HAP-1 (cell line): ENCODE results near the gene FARS2.

Source experiments
- DNase-seq, 2 experiments: peaks; one replicate each; pipeline ENCODE4 v3.0.0-alpha.2; 2016 to 2020; ENCODE audit warnings: low spot score in 2 of 2
- H3K27me3 ChIP-seq: fragments of 250-450 bp; sonication (Bioruptor Pico); 2 replicates; pipeline ENCODE4 v1.5.1; 2020; ENCODE audit warnings: low read depth, mild to moderate bottlenecking, moderate library complexity
- H3K36me3 ChIP-seq: fragments of 250-450 bp; sonication (Bioruptor Pico); replicated peaks from 2 replicates; pipeline ENCODE4 v1.5.1; 2020; ENCODE audit warnings: mild to moderate bottlenecking
- H3K4me1 ChIP-seq: fragments of 250-450 bp; sonication (Bioruptor Pico); 2 replicates; pipeline ENCODE4 v1.5.1; 2020; ENCODE audit warnings: mild to moderate bottlenecking
- H3K4me3 ChIP-seq: fragments of 250-450 bp; sonication (Bioruptor Pico); 2 replicates; pipeline ENCODE4 v1.5.1; 2020; ENCODE audit warnings: mild to moderate bottlenecking, moderate library complexity
- H3K9me3 ChIP-seq: fragments of 250-450 bp; sonication (Bioruptor Pico); 2 replicates; pipeline ENCODE4 v1.5.1; 2020; ENCODE audit warnings: mild to moderate bottlenecking, moderate library complexity
- in situ Hi-C: fragments of 300-500 bp; cut with MboI; formaldehyde crosslinking; loops from 3 replicates; pipeline ENCODE4 v1.14.3; 2020; ENCODE audit warnings: low sequenced_read_pairs, inconsistent platforms, mixed read lengths

The FARS2 gene

GRCh38 chr6:5328800-5329199 lies 67.5 kb downstream of the FARS2 start:
- in situ Hi-C loops, result no loop called here
- Histone ChIP-seq H3K4me3 (no peak overlapping the region), H3K36me3 (no peaks in the 10 kb centered on the region), H3K9me3 (no peaks in the 10 kb centered on the region), H3K4me1 (no peaks in the 10 kb centered on the region), H3K27me3 (no peaks in the 10 kb centered on the region)
- no peak for DNase-seq

GRCh38 chr6:5331845-5332442 lies 70.6 kb downstream of the FARS2 start:
- Histone ChIP-seq H3K27me3 (no peaks in the 10 kb centered on the region), H3K4me1 (no peaks in the 10 kb centered on the region; the same call in 1 of the 2 replicates), H3K9me3 (no peaks in the 10 kb centered on the region), H3K4me3 (no peak overlapping the region), H3K36me3 (no peaks in the 10 kb centered on the region)
- in situ Hi-C loops, result no loop called here
- no peak for DNase-seq

DNA sequence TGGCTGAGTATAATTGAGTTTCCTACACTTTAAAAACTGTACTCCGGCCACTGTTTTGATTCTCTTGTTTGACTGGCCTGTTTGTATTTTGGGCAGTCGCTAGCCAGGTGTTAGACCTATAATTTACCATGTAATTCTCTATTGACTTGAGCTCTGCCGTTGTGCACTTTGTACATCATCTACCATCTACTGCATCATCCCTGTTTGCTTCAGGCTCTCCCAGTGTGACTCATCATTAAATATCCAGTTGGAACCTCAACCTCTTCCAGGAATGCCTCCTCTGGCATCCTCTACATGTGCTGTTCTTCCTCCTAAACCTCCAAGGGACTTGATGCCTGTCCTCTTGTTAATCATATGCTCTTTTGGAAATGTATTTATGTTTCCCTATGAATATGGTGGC lies 72.3 kb downstream of the FARS2 start:
- in situ Hi-C loops, result no loop called here
- DNase-seq, result no peak
- no peaks in the 10 kb centered on the region for H3K27me3 ChIP-seq
- H3K9me3 ChIP-seq, result no peaks in the 10 kb centered on the region
- H3K36me3 ChIP-seq, result no peaks in the 10 kb centered on the region
- no peaks in the 10 kb centered on the region; the same call in 1 of the 2 replicates for H3K4me1 ChIP-seq
- H3K4me3 ChIP-seq, result no peak overlapping the region

DNA sequence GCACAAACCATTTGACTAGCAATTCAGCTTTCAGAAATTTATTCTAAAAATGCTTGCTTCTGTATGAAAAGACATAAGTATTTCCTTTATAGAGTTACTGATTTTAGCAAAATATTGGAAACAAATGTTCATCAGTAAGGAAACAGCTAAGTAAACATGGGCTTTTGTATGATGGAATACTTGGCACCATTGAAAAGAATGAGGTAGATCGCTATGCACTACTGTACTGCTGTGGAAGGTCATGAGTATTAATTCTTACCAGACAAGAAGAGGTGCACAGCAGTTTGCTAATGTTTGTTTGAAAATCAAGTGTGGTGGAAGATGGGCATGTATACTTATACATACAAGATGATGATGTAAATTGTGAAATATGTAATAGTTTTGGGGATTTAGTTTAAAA lies 73.0 kb downstream of the FARS2 start:
- no peaks in the 10 kb centered on the region for H3K27me3 ChIP-seq
- in situ Hi-C loops, result no loop called here
- no peaks in the 10 kb centered on the region; the same call in 1 of the 2 replicates for H3K4me1 ChIP-seq
- H3K9me3 ChIP-seq, result no peaks in the 10 kb centered on the region
- H3K36me3 ChIP-seq, result no peaks in the 10 kb centered on the region
- no peak for DNase-seq
- H3K4me3 ChIP-seq, result no peak overlapping the region

DNA sequence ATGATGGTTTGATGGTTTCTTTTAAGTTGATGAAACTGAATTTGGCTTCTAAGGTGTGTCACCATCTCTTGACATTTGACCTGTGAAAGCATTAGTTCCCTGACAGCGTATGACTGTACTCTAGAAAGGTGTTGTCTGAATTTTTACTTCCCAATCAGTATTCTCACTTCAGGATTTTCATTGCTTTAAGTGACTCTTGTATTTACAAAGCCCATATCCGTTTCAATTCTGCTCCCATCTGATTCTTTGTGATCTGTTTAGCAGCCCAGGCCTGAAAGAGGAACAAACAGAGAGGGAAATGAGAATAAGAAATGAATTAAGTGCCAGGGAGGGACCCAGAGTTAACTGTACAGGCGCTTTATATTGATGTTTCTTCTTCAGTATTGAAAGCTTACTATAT lies 73.7 kb downstream of the FARS2 start:
- DNase-seq, result no peak
- H3K27me3 ChIP-seq, result no peaks in the 10 kb centered on the region
- H3K4me1 ChIP-seq, result no peaks in the 10 kb centered on the region; the same call in 1 of the 2 replicates

GRCh38 chr6:5337573-5337972 lies 76.3 kb downstream of the FARS2 start:
- in situ Hi-C loops, result no loop called here
- Histone ChIP-seq H3K9me3 (no peaks in the 10 kb centered on the region), H3K36me3 (no peaks in the 10 kb centered on the region), H3K27me3 (no peaks in the 10 kb centered on the region), H3K4me3 (no peak overlapping the region), H3K4me1 (no peaks in the 10 kb centered on the region; the same call in 1 of the 2 replicates)
- DNase-seq, result no peak

More for the DNA sequence above, 73.7 kb downstream of the FARS2 start:
- Histone ChIP-seq H3K36me3 (no peaks in the 10 kb centered on the region), H3K4me3 (no peak overlapping the region), H3K9me3 (no peaks in the 10 kb centered on the region)
- in situ Hi-C loops, result no loop called here

DNA sequence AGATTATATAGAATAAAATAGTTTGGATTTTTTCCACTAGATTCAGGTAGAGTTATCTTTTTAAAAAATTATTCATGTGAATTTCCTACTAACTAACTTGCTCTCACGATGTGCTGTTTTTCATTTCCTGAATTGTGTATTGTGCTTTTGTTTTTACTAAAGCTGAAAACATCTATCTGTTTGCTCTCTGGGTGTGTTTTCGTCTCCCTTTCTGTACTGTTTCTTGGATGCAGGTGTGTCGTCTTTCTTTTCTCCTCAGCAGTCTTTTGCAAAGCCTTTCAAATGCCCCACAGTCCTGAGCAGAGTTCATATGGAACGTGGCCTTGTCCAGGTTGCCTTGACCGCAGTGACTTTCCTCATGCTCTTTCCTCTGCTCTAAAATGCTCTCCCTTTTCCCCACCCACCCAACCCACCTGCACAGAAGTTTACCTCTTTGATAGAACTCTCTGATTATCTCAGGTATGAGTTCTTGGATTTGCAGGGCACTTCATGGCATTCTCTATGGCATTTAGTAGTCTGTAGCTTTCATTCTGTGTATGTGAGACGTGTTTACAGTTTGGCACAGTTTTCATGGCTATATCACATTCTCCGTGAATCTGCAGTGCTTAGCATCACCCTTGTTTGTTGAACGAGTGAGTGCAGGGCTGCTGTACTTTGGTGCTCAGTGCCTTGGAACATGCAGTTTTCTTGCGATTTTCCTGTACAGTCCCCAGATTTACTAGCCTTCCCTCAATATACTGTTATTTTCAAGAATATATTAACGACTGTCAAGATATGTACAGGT lies 77.1 kb downstream of the FARS2 start:
- H3K4me3 ChIP-seq, result no peak overlapping the region
- H3K4me1 ChIP-seq, result no peaks in the 10 kb centered on the region; the same call in 1 of the 2 replicates
- DNase-seq, result no peak
- H3K36me3 ChIP-seq, result no peaks in the 10 kb centered on the region
- H3K27me3 ChIP-seq, result no peaks in the 10 kb centered on the region
- no peaks in the 10 kb centered on the region for H3K9me3 ChIP-seq
- in situ Hi-C loops, result no loop called here

GRCh38 chr6:5339786-5340185 lies 78.5 kb downstream of the FARS2 start:
- in situ Hi-C loops, result no loop called here
- no peak for DNase-seq
- Histone ChIP-seq H3K27me3 (no peaks in the 10 kb centered on the region), H3K36me3 (no peaks in the 10 kb centered on the region), H3K4me3 (no peak overlapping the region), H3K9me3 (no peaks in the 10 kb centered on the region), H3K4me1 (no peaks in the 10 kb centered on the region; the same call in 1 of the 2 replicates)

GRCh38 chr6:5341845-5342244 lies 80.5 kb downstream of the FARS2 start:
- Histone ChIP-seq H3K27me3 (no peaks in the 10 kb centered on the region), H3K9me3 (no peaks in the 10 kb centered on the region), H3K36me3 (no peaks in the 10 kb centered on the region), H3K4me1 (no peaks in the 10 kb centered on the region; the same call in 1 of the 2 replicates), H3K4me3 (no peak overlapping the region)
- in situ Hi-C loops, result no loop called here
- DNase-seq, result no peak

DNA sequence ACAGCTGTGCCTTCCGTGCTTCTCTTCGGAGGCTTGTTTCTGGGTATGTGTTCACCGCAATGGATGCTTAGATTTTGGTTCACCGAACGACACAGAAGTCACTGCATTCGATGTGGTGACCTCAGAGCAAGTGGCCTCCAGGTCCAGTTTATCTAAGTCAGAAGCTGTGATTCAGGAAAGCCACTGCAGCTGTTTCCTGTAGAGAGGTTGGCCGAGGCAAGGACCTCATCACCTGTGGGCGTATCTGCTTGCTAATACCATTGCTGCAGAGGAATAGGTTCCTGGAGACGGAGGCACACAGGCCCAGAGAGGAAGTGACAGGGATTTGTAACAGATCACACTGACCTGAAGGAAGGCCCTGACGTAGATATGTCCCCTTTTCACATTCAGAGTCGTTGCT lies 82.7 kb downstream of the FARS2 start:
- Histone ChIP-seq H3K27me3 (no peaks in the 10 kb centered on the region), H3K36me3 (no peaks in the 10 kb centered on the region), H3K4me3 (no peak overlapping the region), H3K9me3 (no peaks in the 10 kb centered on the region), H3K4me1 (no peaks in the 10 kb centered on the region)
- in situ Hi-C loops, result no loop called here
- DNase-seq, result no peak

GRCh38 chr6:5345324-5345723 lies 84.0 kb downstream of the FARS2 start:
- Histone ChIP-seq H3K4me1 (no peaks in the 10 kb centered on the region), H3K4me3 (no peak overlapping the region), H3K36me3 (no peaks in the 10 kb centered on the region), H3K27me3 (no peaks in the 10 kb centered on the region), H3K9me3 (no peaks in the 10 kb centered on the region)
- no peak for DNase-seq
- in situ Hi-C loops, result no loop called here

- H3K36me3 ChIP-seq, result no peaks in the 10 kb centered on the region
- in situ Hi-C loops, result no loop called here
- H3K9me3 ChIP-seq, result no peaks in the 10 kb centered on the region
- H3K27me3 ChIP-seq, result no peaks in the 10 kb centered on the region
- no peaks in the 10 kb centered on the region for H3K4me1 ChIP-seq
- DNase-seq, result no peak
- no peak overlapping the region for H3K4me3 ChIP-seq
Measured at GRCh38 chr6:5351552-5352210, 90.4 kb downstream of the FARS2 start.

DNA sequence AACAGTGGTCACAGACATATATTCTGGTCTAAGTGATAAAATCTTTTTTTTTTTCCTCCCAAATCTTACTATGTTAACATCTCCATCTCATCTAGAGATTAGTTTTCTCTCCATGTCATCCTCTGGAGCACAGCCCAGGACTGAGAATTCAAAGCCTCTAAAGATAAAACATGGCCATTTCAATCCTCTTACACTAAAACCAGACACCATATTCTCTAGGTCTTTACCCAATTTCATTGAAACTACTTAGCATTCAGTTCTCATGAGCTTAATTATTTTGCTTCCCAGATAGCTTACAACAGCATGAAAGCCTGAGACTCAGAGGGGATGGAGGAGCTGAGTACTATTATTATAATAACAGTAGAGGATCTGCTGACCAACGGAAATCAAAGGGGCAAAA lies 92.7 kb downstream of the FARS2 start:
- H3K27me3 ChIP-seq, result no peaks in the 10 kb centered on the region
- in situ Hi-C loops, result no loop called here
- DNase-seq, result no peak
- no peaks in the 10 kb centered on the region for H3K9me3 ChIP-seq
- no peak overlapping the region for H3K4me3 ChIP-seq
- no peaks in the 10 kb centered on the region for H3K36me3 ChIP-seq
- H3K4me1 ChIP-seq, result no peaks in the 10 kb centered on the region

DNA sequence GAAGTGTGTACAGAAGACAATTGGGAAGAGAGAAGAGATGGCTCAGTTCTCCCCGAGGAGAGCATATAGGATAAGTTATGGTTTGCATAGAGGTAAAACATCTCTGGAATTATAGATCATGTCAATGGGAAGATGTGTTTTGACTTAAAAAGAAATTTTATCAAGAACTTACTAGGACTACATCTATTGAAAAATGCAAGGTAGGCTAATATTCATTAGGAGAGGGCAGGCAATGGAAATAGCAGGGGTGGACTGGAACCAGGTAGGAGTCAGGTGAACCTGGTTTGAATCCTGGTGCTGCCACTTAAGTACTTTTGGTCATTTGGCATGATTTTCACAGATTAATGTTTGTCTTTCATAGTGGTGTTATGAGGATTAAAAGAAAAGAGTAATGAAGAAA lies 96.2 kb downstream of the FARS2 start:
- Histone ChIP-seq H3K27me3 (no peaks in the 10 kb centered on the region), H3K9me3 (no peaks in the 10 kb centered on the region), H3K4me3 (no peak overlapping the region), H3K4me1 (no peaks in the 10 kb centered on the region), H3K36me3 (no peaks in the 10 kb centered on the region)
- no peak for DNase-seq
- in situ Hi-C loops, result no loop called here
